Left ventricle myocardium inferior (tissue), 1 donor: ENCODE data around the gene ANK3. TPM values are rescaled to one million over a fixed set of nuclear protein-coding genes. Genes with fewer than 3 reads are reported as not detected.
"Not testable (repeated sequence)": the region's sequence is repeated elsewhere in the genome, so short reads cannot be mapped to it uniquely, and the experiment has no call there.

Source experiments
- DNase-seq: peaks from one replicate; pipeline ENCODE4 v3.0.0-alpha.2; 2020
- H3K27ac ChIP-seq: fragments of 200-600 bp; replicated peaks from 2 replicates; pipeline ENCODE4 v1.8.0; 2021
- H3K27me3 ChIP-seq: fragments of 200-600 bp; 2 replicates; pipeline ENCODE4 v1.8.0; 2021; ENCODE audit warnings: low read depth
- H3K36me3 ChIP-seq: fragments of 200-600 bp; 2 replicates; pipeline ENCODE4 v1.8.0; 2021
- H3K4me1 ChIP-seq: fragments of 200-600 bp; 2 replicates; pipeline ENCODE4 v1.8.0; 2021
- H3K4me3 ChIP-seq: fragments of 200-600 bp; 2 replicates; pipeline ENCODE4 v1.8.0; 2021; ENCODE audit warnings: mild to moderate bottlenecking, moderate library complexity
- H3K9me3 ChIP-seq: fragments of 200-600 bp; replicated peaks from 2 replicates; pipeline ENCODE4 v1.8.0; 2021
- intact Hi-C: fragments of 100-400 bp; cut with micrococcal nuclease; formaldehyde crosslinking; loops from one replicate; pipeline ENCODE4 v1.11.0; 2022
- total RNA-seq: library from RNA; stranded (reverse); fragmentation: NEBNext Ultra II Directional; extraction: Animal tissue kit (Norgen Biotek cat#: 25700); gene quantifications from one replicate; pipeline ENCODE4 v1.2.1, GENCODE V29; 2021
- TF ChIP-seq, protein P1 (sequence below): fragments of 200-600 bp; IDR thresholded peaks from 2 replicates; pipeline ENCODE4 v1.8.0; 2021; ENCODE audit warnings: antibody characterized with exemption, mild to moderate bottlenecking, borderline replicate concordance
- donor health status: DM: no; HTN: yes; CAD: no; lungs with severe emphysema.

Gene ANK3
- total RNA-seq, 1 donor from 2014 or later: 179 TPM

GRCh38 chr10:60040014-60040662 lies 349.5 kb downstream of the ANK3 start:
- no peak for DNase-seq
- Histone ChIP-seq H3K4me1 (no peaks in the 10 kb centered on the region), H3K27ac (no peak overlapping the region), H3K27me3 (no peaks in the 10 kb centered on the region), H3K4me3 (no peak overlapping the region), H3K9me3 (no peaks in the 10 kb centered on the region), H3K36me3 (no peaks in the 10 kb centered on the region)
- TF ChIP-seq, protein P1, sequence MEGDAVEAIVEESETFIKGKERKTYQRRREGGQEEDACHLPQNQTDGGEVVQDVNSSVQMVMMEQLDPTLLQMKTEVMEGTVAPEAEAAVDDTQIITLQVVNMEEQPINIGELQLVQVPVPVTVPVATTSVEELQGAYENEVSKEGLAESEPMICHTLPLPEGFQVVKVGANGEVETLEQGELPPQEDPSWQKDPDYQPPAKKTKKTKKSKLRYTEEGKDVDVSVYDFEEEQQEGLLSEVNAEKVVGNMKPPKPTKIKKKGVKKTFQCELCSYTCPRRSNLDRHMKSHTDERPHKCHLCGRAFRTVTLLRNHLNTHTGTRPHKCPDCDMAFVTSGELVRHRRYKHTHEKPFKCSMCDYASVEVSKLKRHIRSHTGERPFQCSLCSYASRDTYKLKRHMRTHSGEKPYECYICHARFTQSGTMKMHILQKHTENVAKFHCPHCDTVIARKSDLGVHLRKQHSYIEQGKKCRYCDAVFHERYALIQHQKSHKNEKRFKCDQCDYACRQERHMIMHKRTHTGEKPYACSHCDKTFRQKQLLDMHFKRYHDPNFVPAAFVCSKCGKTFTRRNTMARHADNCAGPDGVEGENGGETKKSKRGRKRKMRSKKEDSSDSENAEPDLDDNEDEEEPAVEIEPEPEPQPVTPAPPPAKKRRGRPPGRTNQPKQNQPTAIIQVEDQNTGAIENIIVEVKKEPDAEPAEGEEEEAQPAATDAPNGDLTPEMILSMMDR: no peak
- intact Hi-C loops: no loop called here

- no peak overlapping the region for H3K4me3 ChIP-seq
- TF ChIP-seq, protein P1: no peak
- intact Hi-C loops: no loop called here
These were observed 353.7 kb downstream of the ANK3 start for GRCh38 chr10:60035984-60036383.

DNA sequence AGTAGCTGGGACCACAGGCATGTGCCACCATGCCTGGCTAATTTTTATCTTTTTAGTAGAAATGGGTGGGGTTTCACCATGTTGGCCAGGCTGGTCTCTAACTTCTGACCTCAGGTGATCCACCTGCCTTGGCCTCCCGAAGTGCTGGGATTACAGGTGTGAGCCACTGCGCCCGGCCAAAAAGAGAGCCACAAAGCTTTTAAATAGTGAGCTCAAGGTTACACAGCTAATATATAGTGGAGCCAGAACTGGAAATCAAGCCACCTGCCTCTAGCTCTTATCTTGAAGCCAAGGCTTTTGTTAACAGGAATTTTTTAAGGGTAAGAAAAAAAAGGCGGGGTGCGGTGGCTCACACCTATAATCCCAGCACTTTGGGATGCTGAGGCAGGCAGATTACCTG lies 354.3 kb downstream of the ANK3 start:
- H3K27me3 ChIP-seq, intact Hi-C loops, H3K4me3 ChIP-seq, DNase-seq, H3K36me3 ChIP-seq, H3K27ac ChIP-seq, H3K9me3 ChIP-seq: not testable (repeated sequence)
- H3K4me1 ChIP-seq: peaks cover 16% of the 10 kb centered on the region

More at GRCh38 chr10:60035984-60036383, 353.7 kb downstream of the ANK3 start:
- Histone ChIP-seq H3K4me1 (peaks cover 16% of the 10 kb centered on the region), H3K27me3 (no peaks in the 10 kb centered on the region), H3K36me3 (no peaks in the 10 kb centered on the region), H3K9me3 (no peaks in the 10 kb centered on the region), H3K27ac (no peak overlapping the region)
- DNase-seq: no peak

GRCh38 chr10:60032723-60033122 lies 357.0 kb downstream of the ANK3 start:
- H3K27me3 ChIP-seq: no peaks in the 10 kb centered on the region
- peak overlapping the region; percentile 47 for H3K27ac ChIP-seq
- no peaks in the 10 kb centered on the region for H3K36me3 ChIP-seq
- H3K4me1 ChIP-seq: peaks cover 16% of the 10 kb centered on the region
- intact Hi-C loops: no loop called here
- H3K9me3 ChIP-seq: no peaks in the 10 kb centered on the region
- H3K4me3 ChIP-seq: no peak overlapping the region
- DNase-seq: no peak
- TF ChIP-seq, protein P1: peak; percentile 56

GRCh38 chr10:60031664-60032063 lies 358.0 kb downstream of the ANK3 start:
- no peak overlapping the region for H3K27ac ChIP-seq

GRCh38 chr10:60031183-60031582 lies 358.5 kb downstream of the ANK3 start:
- Histone ChIP-seq H3K4me3 (no peak overlapping the region), H3K27me3 (no peaks in the 10 kb centered on the region), H3K4me1 (peaks cover 16% of the 10 kb centered on the region), H3K27ac (no peak overlapping the region), H3K9me3 (no peaks in the 10 kb centered on the region), H3K36me3 (no peaks in the 10 kb centered on the region)
- no peak for DNase-seq
- intact Hi-C loops: no loop called here
- TF ChIP-seq, protein P1: no peak

More at GRCh38 chr10:60031664-60032063, 358.0 kb downstream of the ANK3 start:
- TF ChIP-seq, protein P1: no peak
- Histone ChIP-seq H3K36me3 (no peaks in the 10 kb centered on the region), H3K9me3 (no peaks in the 10 kb centered on the region), H3K27me3 (no peaks in the 10 kb centered on the region), H3K4me1 (peaks cover 16% of the 10 kb centered on the region), H3K4me3 (no peak overlapping the region)
- intact Hi-C loops: no loop called here
- DNase-seq: no peak
